Skeletal muscle cell (primary cell): ENCODE measurements around the gene ASCC3.
"Not testable (repeated sequence)": the region's sequence is repeated elsewhere in the genome, so short reads cannot be mapped to it uniquely, and the experiment has no call there.

Experiments used
- DNase-seq: peaks from one replicate; pipeline ENCODE4 v3.0.0-alpha.2; 2010; ENCODE audit warnings: low read depth
- H3K4me3 ChIP-seq: 2 replicates; pipeline ENCODE4 v1.5.1; 2011; ENCODE audit warnings: low read depth, mild to moderate bottlenecking, control low read depth, low read length, moderate library complexity

ASCC3 gene

DNA sequence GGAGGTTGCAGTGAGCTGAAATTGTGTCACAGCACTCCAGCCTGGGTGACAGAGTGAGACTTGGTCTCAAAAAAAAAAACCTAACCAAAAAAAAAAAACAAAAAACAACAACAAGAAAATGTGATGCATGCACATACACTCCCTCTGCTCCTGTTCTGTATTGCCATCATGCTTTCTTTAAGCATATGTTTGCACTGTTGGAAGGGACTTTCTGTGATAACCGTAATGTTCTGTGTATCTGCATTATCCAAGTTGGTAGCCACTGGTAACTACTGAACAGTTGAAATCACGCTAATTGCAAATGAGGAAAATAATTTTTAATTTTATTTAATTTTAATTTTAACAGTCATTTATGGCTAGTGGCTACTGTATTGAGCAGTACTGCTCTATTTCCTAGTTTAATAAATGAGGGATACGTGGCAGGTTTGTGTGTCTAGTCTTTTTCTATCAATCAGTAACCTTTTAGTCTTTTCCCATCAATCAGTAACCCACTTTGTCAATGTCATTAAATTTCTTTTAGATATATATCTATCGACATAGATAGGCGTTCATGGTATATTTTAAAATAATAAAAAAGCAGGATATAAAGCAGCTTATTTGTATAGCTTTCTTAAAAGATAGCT, 135.6 kb downstream of the ASCC3 start:
- DNase-seq, result no peak

DNA sequence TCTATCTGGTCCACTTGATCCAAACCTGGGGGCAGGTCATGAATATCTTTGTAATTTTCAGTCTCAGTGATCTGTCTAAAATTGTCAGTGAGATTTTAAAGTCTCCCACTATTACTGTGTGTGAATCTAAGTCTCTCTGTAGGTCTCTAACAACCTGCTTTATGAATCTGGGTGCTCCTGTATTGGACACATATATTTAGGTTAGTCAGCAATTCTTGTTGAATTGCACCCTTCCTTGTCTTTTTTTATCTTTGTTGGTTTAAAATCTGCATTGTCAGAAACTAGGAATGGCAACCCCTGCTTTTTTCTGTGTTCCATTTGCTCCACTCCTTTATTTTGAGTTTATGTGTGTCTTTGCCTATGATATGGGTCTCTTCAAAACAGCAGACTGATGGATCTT, 140.7 kb downstream of the ASCC3 start:
- H3K4me3 ChIP-seq, result no peak overlapping the region
- no peak for DNase-seq

More for the DNA sequence above, 135.6 kb downstream of the ASCC3 start:
- H3K4me3 ChIP-seq, result no peak overlapping the region

GRCh38 chr6:100737720-100738119, 143.4 kb downstream of the ASCC3 start:
- H3K4me3 ChIP-seq, DNase-seq: not testable (repeated sequence)

GRCh38 chr6:100731411-100731810, 149.7 kb downstream of the ASCC3 start:
- no peak for DNase-seq
- no peak overlapping the region for H3K4me3 ChIP-seq

DNA sequence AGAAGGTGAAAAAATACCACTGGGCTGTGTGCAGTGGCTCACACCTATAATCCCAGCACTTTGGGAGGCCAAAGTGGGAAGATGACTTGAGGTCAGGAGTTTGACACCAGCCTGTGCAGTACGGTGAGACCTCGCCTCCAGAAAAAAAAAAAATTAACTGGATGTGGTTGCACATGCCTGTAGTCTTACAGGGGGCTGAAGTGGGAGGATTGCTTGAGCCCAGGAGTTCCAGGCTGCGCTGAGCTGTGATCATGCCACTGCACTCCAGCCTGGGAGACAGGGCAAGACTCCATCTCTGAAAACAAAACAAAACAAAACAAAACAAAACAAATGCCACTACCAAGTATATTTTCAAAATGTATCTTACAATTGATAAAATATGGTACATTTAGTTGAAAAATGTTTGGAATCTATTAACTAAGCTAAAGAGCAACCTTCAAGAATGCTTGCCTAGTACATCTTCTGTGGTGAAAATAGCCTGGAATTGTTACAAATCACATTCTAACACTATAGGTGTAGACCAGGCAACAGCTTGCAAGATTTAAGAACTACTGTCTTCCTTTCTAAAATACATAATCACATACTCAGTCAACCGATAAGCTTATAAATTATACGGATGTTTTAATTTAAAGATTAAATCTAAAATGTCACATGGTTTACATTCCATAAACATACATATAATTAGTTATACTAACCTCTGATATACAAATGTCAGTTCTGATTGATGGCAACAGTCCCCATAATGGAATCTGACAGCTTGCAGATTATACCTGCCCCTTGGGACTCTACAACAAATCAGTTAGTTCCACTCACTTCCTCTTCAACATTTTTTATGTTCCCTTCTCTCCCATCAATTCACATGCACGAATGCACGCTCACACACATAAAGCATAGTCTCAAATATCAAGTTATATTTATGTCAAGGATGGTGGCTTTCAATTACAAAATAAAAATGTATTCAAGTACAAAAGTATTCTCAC, 150.8 kb downstream of the ASCC3 start:
- DNase-seq, result no peak
- H3K4me3 ChIP-seq, result no peak overlapping the region

DNA sequence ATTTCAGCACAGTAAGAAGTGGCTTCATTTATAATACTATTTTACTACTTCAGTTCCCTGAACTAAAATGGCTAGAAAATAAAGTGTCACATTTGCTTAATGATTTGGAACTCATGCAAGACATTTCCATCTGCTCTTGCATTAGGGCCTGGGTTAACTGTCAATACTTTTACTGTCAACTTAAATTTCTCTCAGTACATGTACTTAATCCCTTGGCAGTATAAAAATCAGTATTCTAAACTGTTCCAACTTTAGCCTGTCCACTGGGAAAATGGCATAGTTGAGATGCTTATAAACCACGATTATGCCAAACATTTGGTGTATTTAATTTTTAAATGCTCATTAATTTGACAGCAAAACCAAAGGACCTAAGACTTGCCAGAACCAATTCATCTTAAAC, 154.5 kb downstream of the ASCC3 start:
- no peak for DNase-seq
- no peak overlapping the region for H3K4me3 ChIP-seq

DNA sequence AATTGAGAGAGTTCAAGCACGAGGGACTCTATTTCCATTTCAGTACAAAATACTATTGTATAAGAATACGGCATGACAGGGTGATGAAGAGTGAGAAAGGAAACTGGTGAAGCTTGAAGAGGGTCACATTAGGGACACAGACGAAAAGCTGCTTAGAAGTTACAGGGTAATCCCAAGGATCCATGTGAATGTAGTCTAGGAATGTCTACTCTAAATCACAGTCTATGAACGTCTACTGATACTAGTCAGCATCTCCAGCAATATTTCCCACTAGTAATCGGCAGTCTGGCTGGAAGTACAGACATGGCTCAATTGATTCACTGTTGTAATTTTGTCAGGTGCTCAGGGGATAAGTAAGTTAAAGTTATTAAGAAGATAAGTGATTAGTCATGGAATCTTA, 156.4 kb downstream of the ASCC3 start:
- no peak for DNase-seq
- no peak overlapping the region for H3K4me3 ChIP-seq

GRCh38 chr6:100724222-100724621, 156.9 kb downstream of the ASCC3 start:
- DNase-seq, result no peak
- no peak overlapping the region for H3K4me3 ChIP-seq

DNA sequence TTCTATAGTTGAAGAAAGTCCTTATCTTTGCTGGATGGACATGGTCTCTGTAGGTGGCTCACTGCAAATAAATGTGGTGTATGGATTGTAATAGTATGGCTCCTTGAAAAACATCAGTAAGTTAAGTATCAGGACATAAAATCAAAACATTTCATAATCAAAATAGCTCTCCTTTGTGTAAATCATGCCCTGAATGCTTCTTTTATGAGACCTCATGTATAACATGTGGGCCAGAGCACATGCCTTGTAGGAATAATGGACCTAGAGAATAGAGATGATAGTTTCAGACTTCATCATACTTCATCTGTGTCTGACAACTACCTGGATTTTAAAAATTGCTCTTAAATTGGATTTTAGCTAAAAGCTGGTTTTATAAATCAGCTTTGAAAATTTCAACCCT, 159.9 kb downstream of the ASCC3 start:
- H3K4me3 ChIP-seq, result no peak overlapping the region
- DNase-seq, result no peak

DNA sequence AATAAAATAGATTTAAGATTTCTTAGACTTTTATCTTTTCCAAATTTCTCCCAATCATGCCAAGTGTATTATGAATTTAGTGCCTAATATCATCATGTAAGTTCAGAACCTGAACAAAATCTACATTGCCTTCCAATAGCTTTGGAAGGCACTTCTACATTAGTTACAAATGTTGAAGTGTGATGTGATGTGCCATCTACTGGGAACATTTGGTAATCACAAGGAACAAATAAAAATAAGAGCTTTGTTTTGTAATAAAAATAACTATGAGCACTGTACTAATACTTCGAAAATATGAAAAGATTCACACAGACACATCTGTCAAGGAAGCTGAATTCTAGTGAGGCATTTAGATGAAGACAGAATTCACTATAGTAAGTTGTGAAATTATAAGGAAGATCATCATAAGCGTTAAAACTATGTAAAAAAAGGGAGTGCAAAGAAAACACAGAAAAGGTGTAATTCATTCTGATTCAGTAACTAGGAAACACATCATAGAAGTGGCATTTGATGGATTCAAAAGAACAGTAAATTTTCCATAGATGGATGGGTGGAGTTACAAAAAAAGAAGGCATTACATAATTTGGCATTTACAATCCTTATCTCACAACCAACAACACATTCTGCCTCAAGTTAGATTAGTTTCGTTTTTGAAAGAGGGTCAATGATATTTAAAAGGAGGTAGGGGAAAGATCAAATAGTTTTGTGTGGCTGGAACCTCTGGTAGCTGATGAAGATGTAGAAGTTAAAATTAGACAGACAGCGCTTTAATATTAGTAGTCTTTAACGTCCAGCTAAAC, 161.0 kb downstream of the ASCC3 start:
- no peak overlapping the region for H3K4me3 ChIP-seq
- no peak for DNase-seq

DNA sequence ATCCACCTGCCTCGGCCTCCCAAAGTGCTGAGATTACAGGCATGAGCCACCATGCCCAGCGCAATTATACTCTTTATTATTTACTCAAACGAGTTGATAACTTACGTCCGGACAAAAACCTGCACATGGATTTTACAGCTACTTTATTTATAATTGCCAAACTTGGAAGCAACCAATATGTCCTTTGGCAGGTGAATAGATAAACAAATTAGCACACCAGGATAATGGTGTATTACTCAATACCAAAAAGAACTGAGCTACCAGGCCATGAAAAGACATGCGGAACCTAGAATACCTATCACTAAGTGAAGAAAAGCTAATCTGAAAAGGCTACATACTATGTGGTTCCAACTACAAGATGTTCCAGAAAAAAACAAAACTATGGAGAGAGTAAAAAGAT, 168.1 kb downstream of the ASCC3 start:
- no peak for DNase-seq
- H3K4me3 ChIP-seq, result no peak overlapping the region

GRCh38 chr6:100706491-100706890, 174.6 kb downstream of the ASCC3 start:
- no peak overlapping the region for H3K4me3 ChIP-seq
- no peak for DNase-seq

DNA sequence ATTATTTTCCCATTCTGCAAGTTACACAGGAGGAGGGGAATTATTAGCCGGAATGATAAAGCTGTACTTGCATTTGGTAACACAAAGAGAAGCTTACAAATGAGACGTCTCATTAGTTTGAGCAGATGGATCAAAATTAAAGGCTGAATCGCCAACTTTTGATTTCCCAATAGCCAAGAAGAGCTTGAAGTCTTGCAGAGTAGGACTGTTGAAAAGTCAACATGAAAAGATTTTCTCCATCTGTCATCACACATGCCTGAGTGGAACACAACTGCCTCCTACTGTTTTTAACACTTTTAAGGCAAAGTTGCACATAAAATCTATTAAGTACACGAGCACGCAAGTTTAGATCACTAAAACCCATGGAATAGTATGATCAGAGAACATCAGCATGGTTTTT, 176.2 kb downstream of the ASCC3 start:
- no peak overlapping the region for H3K4me3 ChIP-seq
- no peak for DNase-seq

DNA sequence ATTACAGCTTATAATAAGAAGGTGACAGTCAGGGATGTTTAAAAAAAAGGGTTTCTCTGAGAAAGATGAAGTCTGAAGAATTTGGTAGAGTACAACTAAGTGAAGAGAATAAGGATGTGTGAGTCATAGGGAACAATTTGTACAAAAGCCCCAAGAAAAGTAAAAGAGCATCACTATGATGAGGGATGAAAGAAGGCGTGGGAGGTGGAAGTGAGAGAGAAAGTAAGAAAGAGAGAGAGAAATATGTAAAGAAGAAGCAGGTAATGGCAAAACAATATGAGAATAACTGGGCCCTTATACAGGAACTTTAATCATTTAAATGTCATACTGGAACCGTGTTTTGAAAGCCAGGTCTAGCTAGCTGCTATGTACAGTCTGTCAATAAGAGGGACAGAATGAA, 179.4 kb downstream of the ASCC3 start:
- no peak for DNase-seq
- H3K4me3 ChIP-seq, result no peak overlapping the region

DNA sequence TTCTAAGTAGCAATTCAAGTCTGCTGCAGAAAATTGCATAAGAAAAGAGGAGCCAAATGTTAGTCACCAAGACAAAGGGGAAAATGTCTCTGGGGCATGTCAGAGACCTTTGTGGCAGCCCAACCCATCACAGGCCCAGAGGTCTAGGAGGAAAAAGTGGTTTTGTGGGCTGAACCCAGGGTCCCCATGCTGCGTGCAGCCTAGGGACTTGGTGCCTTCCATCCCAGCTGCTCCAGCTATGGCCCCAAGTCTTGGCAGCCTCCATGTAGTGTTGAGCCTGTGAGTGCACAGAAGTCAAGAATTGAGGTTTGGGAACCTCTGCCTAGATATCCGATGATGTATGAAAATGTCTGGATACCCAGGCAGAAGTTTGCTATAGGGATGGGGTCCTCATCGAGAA, 181.1 kb downstream of the ASCC3 start:
- DNase-seq, result no peak

DNA sequence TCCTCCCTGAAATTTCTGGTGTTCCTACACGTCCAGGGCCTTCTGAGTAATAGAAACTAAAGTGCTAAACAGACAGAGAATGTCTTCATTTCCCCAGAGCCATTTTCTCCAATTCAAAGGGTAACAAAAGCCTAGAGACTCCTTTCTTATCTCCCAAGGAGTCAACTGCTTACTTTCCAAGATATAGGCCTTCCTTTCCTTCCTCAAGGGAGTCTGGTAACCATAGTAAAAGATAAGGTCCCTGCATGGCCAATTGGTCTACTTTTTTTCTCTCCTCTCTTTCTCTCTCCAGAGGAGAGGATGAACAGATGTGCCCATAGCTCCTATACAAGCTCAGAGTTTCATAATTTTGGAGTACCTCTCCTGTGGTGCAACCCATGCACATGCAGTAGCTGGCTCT, 185.7 kb downstream of the ASCC3 start:
- no peak overlapping the region for H3K4me3 ChIP-seq
- no peak for DNase-seq

More for the DNA sequence above, 181.1 kb downstream of the ASCC3 start:
- H3K4me3 ChIP-seq, result no peak overlapping the region

DNA sequence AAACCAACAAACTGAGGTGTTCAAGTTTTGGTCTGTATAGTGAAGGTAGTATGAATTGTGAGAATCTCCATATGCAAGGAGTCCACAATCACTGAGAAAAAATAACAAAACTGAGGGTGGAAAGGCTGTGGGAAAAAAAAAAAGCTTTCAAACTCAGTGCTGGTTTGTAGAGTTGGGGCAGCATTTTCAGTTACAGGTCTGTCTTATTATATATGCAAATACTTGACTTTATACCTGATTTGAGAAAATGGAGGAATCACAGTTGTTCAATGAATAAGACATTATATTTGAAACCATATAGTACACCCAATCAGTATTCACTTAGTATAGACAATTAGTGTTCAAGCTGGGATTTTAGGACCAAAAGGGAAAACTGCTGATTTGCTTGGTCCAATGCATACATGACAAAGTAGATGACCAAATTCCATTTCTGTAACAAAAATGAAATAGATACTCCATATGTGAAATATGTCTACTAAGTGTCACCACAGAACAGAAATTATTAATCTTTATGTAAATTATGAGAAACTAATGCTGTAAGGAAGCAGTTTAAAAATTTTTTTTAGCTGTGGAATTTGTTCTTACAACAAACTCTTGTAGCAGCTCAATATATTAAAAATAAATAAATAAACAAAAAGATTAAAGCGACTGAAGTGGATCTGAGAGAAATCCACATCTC, 187.7 kb downstream of the ASCC3 start:
- H3K4me3 ChIP-seq, result no peak overlapping the region
- DNase-seq, result no peak

- DNase-seq, result no peak
- no peak overlapping the region for H3K4me3 ChIP-seq
These were observed 189.2 kb downstream of the ASCC3 start for GRCh38 chr6:100691972-100692371.

- no peak for DNase-seq
- H3K4me3 ChIP-seq, result no peak overlapping the region
These were observed 194.9 kb downstream of the ASCC3 start for GRCh38 chr6:100686216-100686615.

- no peak overlapping the region for H3K4me3 ChIP-seq
- no peak for DNase-seq
These were observed 195.4 kb downstream of the ASCC3 start for GRCh38 chr6:100685747-100686146.
